Measurements from ENCODE around the gene NLK. TPM values are rescaled to one million over a fixed set of nuclear protein-coding genes. Genes with fewer than 3 reads are reported as not detected.

NLK gene
- total and polyA plus RNA-seq, 10 of the 15 experiments (the other 5 are each of a cell fraction or from before 2014, with no cell fraction given), result 5.0 to 22.9 (median 15.0) TPM

DNA sequence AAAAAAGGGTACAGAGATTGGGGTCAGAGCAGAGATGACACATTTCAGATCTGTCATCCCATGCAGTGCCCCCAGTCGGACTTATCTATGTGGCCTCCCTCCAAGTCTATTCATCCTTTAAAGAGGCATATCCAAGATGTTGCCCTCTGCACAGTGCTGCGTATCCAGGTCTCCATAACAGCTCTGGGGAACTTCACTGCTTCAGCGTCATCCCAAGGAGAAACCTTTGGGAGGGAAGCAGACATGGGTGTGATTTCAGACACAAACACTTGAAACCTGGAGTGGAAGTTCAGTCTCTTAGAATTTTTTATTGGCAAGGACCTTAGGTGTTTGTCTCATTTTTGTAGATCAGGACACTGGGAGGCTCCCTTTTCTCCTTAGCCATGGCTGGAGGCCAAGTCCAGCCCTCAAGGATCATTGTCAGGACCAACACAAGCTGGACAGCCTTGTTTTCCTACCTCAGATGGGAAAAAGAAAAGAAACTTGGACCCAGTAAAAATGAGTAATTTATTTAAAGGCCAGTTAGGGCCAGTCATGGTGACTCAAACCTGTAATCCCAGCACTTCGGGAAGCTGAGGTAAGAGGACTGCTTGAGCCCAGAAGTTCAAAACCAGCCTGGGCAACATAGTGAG is 23.9 kb upstream of the NLK start:
- Histone ChIP-seq H3K4me3 (no peak overlapping the region), H3K9ac (ENCODE audit: control insufficient read depth, insufficient read depth, low read length) (no peak overlapping the region), H3K4me1 (ENCODE audit: control insufficient read depth, insufficient read depth, low read length) (no peaks in the 10 kb centered on the region), H4K20me1 (ENCODE audit: control insufficient read depth, insufficient read depth) (no peaks in the 10 kb centered on the region), H3K27me3 (replicated peaks in 1 of 2; ENCODE audit: control insufficient read depth in 2 of 2, insufficient read depth in 2 of 2, low read length in 1 of 2) (no peaks in the 10 kb centered on the region; a peak in 1 of 4 replicates), H3K9me3 (replicated peaks; ENCODE audit: control insufficient read depth, insufficient read depth, low read length) (no peaks in the 10 kb centered on the region), H3K36me3 (ENCODE audit: control insufficient read depth in 2 of 2, insufficient read depth in 2 of 2, low read length in 1 of 2) (no peaks in the 10 kb centered on the region), H2AFZ (ENCODE audit: control insufficient read depth, low read depth, low read length) (no peak overlapping the region), H3K27ac (ENCODE audit: control insufficient read depth, insufficient read depth) (no peak overlapping the region), H3K79me2 (ENCODE audit: control insufficient read depth, insufficient read depth, low read length) (no peaks in the 10 kb centered on the region), H3K4me2 (ENCODE audit: control insufficient read depth, insufficient read depth) (no peak overlapping the region)
- intact Hi-C loops (cut with micrococcal nuclease; ENCODE audit: unreplicated experiment), result no loop called here
- POLR2A ChIA-PET, result interaction anchor here (0.6 kb wide), 2 partner anchors 11 to 417 kb away, joined by 3 to 9 read pairs; no protein-coding TSS in a partner anchor
- ATAC-seq (no peak), FAIRE-seq (no peak), DNase-seq (ENCODE audit: low read depth, low spot score) (no peak)
- no TSS peak for BruUV-seq (replicated peaks)
- SMC1A ChIA-PET (ENCODE audit: uncharacterized antibody, unreplicated experiment), result interaction anchor here (0.6 to 0.8 kb wide), 2 partner anchors 37 to 126 kb away, joined by 3 read pairs; no protein-coding TSS in a partner anchor
- RAD21 ChIA-PET (ENCODE audit: unreplicated experiment), result no interaction called here
- in situ Hi-C loops (cut with MboI), result no loop called here
- WGBS (ENCODE audit: insufficient coverage, insufficient replicate concordance, low lambda C conversion rate, missing lambda C conversion rate), result 48% methylated on average over 4 of the region's 4 CpGs
- CTCF ChIA-PET, result interaction anchor here (0.9 kb wide), 1 partner anchor 11 kb away, joined by 3 read pairs; no protein-coding TSS in a partner anchor
- TF ChIP-seq, protein P1, sequence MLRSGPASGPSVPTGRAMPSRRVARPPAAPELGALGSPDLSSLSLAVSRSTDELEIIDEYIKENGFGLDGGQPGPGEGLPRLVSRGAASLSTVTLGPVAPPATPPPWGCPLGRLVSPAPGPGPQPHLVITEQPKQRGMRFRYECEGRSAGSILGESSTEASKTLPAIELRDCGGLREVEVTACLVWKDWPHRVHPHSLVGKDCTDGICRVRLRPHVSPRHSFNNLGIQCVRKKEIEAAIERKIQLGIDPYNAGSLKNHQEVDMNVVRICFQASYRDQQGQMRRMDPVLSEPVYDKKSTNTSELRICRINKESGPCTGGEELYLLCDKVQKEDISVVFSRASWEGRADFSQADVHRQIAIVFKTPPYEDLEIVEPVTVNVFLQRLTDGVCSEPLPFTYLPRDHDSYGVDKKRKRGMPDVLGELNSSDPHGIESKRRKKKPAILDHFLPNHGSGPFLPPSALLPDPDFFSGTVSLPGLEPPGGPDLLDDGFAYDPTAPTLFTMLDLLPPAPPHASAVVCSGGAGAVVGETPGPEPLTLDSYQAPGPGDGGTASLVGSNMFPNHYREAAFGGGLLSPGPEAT (IDR thresholded peaks at IDR 0.05; ENCODE audit: low read depth), result no peak
- TF ChIP-seq CBX5 (IDR thresholded peaks at IDR 0.05; ENCODE audit: low read depth), result no peak
- no peak for TF ChIP-seq CHD1 (IDR thresholded peaks at IDR 0.05; ENCODE audit: low read depth, low read length)
- no peak for TF ChIP-seq RAD21 (IDR thresholded peaks at IDR 0.05; ENCODE audit: insufficient read depth, low read depth, low read length)
- no peak for TF ChIP-seq SPI1 (IDR thresholded peaks at IDR 0.05; ENCODE audit: borderline replicate concordance, insufficient read depth, low read depth, low read length)
- TF ChIP-seq, protein P2, sequence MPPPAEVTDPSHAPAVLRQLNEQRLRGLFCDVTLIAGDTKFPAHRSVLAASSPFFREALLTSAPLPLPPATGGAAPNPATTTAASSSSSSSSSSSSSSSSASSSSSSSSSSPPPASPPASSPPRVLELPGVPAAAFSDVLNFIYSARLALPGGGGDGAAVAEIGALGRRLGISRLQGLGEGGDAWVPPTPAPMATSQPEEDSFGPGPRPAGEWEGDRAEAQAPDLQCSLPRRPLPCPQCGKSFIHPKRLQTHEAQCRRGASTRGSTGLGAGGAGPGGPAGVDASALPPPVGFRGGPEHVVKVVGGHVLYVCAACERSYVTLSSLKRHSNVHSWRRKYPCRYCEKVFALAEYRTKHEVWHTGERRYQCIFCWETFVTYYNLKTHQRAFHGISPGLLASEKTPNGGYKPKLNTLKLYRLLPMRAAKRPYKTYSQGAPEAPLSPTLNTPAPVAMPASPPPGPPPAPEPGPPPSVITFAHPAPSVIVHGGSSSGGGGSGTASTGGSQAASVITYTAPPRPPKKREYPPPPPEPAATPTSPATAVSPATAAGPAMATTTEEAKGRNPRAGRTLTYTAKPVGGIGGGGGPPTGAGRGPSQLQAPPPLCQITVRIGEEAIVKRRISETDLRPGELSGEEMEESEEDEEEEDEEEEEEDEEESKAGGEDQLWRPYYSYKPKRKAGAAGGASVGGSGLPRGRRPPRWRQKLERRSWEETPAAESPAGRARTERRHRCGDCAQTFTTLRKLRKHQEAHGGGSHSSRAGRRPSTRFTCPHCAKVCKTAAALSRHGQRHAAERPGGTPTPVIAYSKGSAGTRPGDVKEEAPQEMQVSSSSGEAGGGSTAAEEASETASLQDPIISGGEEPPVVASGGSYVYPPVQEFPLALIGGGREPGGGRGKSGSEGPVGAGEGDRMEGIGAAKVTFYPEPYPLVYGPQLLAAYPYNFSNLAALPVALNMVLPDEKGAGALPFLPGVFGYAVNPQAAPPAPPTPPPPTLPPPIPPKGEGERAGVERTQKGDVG (CRISPR knock-in tag; IDR thresholded peaks at IDR 0.05), result no peak
- TF ChIP-seq IKZF1 (conservative IDR thresholded peaks at IDR 0.05), result no peak
- no peak for TF ChIP-seq KDM1A (IDR thresholded peaks at IDR 0.05; ENCODE audit: borderline replicate concordance)
- TF ChIP-seq EZH2 (IDR thresholded peaks at IDR 0.05; ENCODE audit: borderline replicate concordance, control insufficient read depth, low read depth, low read length), result no peak
- TF ChIP-seq SIX5 (IDR thresholded peaks at IDR 0.05; ENCODE audit: low read depth, low read length, severe bottlenecking), result no peak
- TF ChIP-seq ZZZ3 (IDR thresholded peaks at IDR 0.05; ENCODE audit: control insufficient read depth, insufficient read length, low read depth), result no peak
- TF ChIP-seq TCF3 (IDR thresholded peaks at IDR 0.05; ENCODE audit: borderline replicate concordance, insufficient read depth, low read depth, low read length), result no peak
- TF ChIP-seq HDAC2 (IDR thresholded peaks at IDR 0.05), result no peak
- TF ChIP-seq ZNF217 (IDR thresholded peaks at IDR 0.05), result no peak
- TF ChIP-seq NFYB (IDR thresholded peaks at IDR 0.05; ENCODE audit: insufficient read depth, low read depth, low read length), result no peak
- TF ChIP-seq, protein P3, sequence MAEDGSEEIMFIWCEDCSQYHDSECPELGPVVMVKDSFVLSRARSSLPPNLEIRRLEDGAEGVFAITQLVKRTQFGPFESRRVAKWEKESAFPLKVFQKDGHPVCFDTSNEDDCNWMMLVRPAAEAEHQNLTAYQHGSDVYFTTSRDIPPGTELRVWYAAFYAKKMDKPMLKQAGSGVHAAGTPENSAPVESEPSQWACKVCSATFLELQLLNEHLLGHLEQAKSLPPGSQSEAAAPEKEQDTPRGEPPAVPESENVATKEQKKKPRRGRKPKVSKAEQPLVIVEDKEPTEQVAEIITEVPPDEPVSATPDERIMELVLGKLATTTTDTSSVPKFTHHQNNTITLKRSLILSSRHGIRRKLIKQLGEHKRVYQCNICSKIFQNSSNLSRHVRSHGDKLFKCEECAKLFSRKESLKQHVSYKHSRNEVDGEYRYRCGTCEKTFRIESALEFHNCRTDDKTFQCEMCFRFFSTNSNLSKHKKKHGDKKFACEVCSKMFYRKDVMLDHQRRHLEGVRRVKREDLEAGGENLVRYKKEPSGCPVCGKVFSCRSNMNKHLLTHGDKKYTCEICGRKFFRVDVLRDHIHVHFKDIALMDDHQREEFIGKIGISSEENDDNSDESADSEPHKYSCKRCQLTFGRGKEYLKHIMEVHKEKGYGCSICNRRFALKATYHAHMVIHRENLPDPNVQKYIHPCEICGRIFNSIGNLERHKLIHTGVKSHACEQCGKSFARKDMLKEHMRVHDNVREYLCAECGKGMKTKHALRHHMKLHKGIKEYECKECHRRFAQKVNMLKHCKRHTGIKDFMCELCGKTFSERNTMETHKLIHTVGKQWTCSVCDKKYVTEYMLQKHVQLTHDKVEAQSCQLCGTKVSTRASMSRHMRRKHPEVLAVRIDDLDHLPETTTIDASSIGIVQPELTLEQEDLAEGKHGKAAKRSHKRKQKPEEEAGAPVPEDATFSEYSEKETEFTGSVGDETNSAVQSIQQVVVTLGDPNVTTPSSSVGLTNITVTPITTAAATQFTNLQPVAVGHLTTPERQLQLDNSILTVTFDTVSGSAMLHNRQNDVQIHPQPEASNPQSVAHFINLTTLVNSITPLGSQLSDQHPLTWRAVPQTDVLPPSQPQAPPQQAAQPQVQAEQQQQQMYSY (CRISPR knock-in tag; IDR thresholded peaks at IDR 0.05), result no peak

All from GM12878 (cell line).